Ascending aorta (tissue), 2 donors: ENCODE results near the gene C1orf87. TPM values are rescaled to one million over a fixed set of nuclear protein-coding genes. Genes with fewer than 3 reads are reported as not detected.

Experiments used
- DNase-seq, 2 donors: peaks; one replicate each; pipeline ENCODE4 v3.0.0-alpha.2; 2019; ENCODE audit warnings: low spot score in 2 of 2
- H3K27ac ChIP-seq, 2 donors: fragments of 200-600 bp; sonication (generic); one replicate each; pipeline ENCODE4 v1.5.1; 2016 to 2017; ENCODE audit warnings: mild to moderate bottlenecking in 1 of 2
- H3K27me3 ChIP-seq: fragments of 200-600 bp; sonication (generic); one replicate; pipeline ENCODE4 v1.5.1; 2017
- H3K36me3 ChIP-seq, 2 donors: fragments of 200-600 bp; sonication (generic); one replicate each; pipeline ENCODE4 v1.5.1; 2016
- H3K4me1 ChIP-seq, 2 donors: fragments of 200-600 bp; sonication (generic); one replicate each; pipeline ENCODE4 v1.5.1; 2016 to 2017; ENCODE audit warnings: mild to moderate bottlenecking in 1 of 2
- H3K4me3 ChIP-seq, 2 donors: fragments of 200-600 bp; sonication (generic); one replicate each; pipeline ENCODE4 v1.5.1; 2016 to 2017; ENCODE audit warnings: mild to moderate bottlenecking in 1 of 2
- H3K9me3 ChIP-seq, 2 donors: fragments of 200-600 bp; sonication (generic); one replicate each; pipeline ENCODE4 v1.5.1; 2016
- intact Hi-C: fragments of 100-400 bp; cut with DNase I; formaldehyde crosslinking; loops from one replicate; pipeline ENCODE4 v1.15.1; 2023
- total RNA-seq: library from RNA; depleted of rRNA; stranded (reverse); fragments of >200 nt; gene quantifications from one replicate; pipeline ENCODE4 v1.1.0, GENCODE V29; 2016
- TF ChIP-seq, protein P1 (sequence below), 3 experiments: fragments of 200-600 bp in 2 of 3; fragments of 450-650 bp in 1 of 3; sonication (generic) in 2 of 3; IDR thresholded peaks; one replicate each; pipeline ENCODE4 v1.5.1; 2016 to 2019; ENCODE audit warnings: antibody characterized with exemption in 3 of 3, mild to moderate bottlenecking in 1 of 3, moderate library complexity in 1 of 3

The C1orf87 gene, protein sequence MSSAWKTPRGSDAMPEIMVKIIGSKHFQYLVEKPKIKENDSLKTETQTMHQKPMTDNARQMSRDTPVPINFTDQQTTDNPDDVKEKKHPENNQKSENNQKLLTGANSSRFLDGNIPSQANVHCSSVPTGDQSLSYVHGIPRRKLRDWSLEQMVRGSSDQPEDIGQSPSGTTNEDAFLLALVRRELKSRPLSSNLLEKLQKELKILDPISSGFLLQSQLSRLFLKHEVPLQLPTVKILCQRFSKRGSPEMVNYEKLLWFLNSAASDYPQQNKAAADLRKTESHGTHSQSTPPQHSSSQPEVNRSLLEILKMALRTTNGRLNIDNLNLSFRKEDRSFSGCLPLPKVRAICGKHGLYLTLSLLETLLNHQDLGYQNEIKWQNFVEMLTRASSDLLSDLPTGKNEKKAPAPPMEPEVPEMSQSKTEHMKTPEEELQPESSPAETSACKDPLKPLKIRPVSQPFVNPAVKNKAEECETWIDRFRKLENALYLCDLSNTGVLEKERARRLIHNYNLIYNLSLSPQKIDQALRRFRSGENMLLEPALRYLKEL
- total RNA-seq, result not detected

DNA sequence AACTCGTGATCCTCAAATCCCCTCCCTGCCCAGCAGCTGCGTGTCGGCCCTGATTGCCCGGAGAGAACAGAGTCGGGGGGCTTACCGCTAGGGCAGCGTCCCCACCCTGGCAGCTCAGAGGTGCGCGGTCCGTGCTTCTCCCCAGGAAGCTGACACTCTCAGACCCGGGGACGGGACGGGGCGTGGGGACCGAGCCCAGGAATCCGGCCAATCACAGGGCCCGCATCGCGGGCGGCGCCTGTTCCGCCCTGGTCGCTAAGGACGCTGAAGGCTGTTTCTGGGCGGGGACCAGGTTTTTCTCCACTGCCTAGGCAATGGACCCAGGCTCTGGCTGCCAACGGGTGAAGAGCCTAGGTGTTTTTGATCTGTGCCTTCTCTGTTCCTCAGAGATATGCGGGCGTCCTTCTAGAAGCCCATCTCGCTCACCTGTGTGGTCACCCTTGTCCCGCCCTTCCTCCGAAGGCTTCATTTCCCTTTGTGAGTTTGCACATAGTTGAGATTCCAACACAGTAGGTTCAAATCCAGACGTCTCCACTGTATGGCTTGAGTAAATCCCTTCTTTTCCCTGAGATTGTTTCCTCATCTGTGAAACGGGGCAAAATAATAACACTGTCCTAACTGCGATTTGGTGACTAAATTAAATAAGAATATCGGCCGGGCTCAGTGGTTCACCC is at the start of gene C1orf87:
TSS of gene C1orf87 (minus strand) at position 166 of the 674 bp plus-strand sequence. CDS start 1,127 bp downstream, outside the sequence.
- intact Hi-C loops, result no loop called here
- Histone ChIP-seq H3K27me3 (no peaks in the 10 kb centered on the region), H3K36me3 (no peaks in the 10 kb centered on the region), H3K27ac (no peak within 1 kb of the TSS), H3K9me3 (no peaks in the 10 kb centered on the region), H3K4me1 (peaks cover 3 to 4% of the 10 kb centered on the region in 2 donors), H3K4me3 (peak within 1 kb of the TSS in 1 of 2 donors; percentile 37)
- TF ChIP-seq, protein P1, sequence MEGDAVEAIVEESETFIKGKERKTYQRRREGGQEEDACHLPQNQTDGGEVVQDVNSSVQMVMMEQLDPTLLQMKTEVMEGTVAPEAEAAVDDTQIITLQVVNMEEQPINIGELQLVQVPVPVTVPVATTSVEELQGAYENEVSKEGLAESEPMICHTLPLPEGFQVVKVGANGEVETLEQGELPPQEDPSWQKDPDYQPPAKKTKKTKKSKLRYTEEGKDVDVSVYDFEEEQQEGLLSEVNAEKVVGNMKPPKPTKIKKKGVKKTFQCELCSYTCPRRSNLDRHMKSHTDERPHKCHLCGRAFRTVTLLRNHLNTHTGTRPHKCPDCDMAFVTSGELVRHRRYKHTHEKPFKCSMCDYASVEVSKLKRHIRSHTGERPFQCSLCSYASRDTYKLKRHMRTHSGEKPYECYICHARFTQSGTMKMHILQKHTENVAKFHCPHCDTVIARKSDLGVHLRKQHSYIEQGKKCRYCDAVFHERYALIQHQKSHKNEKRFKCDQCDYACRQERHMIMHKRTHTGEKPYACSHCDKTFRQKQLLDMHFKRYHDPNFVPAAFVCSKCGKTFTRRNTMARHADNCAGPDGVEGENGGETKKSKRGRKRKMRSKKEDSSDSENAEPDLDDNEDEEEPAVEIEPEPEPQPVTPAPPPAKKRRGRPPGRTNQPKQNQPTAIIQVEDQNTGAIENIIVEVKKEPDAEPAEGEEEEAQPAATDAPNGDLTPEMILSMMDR (IDR thresholded peaks at IDR 0.05), result no peak
- no peak for DNase-seq

DNA sequence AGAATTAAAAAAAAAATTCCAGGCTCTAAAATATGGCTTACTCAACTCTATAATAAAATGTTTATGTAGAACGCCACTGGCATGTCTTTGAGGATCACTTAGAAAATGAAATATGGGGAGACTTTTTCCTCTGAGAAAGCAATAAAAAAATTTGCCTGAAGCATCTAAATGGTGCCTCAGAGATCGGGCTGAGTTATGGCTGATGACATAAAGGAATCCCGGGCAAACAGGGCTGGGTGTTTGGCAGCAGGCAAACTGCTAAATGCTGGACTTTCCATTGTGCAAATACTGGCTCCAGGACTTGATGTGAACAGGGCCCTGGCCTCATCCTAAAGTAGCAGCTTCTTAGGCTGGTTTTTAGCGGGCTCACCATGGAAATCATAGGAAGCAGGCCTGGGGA is 44.5 kb upstream of the C1orf87 start:
- H3K27me3 ChIP-seq, result no peaks in the 10 kb centered on the region
- no peak for DNase-seq
- H3K4me1 ChIP-seq, result no peaks in the 10 kb centered on the region
- TF ChIP-seq, protein P1 (IDR thresholded peaks at IDR 0.05), result no peak
- no peak overlapping the region for H3K4me3 ChIP-seq
- no peak overlapping the region for H3K27ac ChIP-seq
- H3K36me3 ChIP-seq, result no peaks in the 10 kb centered on the region
- intact Hi-C loops, result no loop called here
- no peaks in the 10 kb centered on the region for H3K9me3 ChIP-seq

DNA sequence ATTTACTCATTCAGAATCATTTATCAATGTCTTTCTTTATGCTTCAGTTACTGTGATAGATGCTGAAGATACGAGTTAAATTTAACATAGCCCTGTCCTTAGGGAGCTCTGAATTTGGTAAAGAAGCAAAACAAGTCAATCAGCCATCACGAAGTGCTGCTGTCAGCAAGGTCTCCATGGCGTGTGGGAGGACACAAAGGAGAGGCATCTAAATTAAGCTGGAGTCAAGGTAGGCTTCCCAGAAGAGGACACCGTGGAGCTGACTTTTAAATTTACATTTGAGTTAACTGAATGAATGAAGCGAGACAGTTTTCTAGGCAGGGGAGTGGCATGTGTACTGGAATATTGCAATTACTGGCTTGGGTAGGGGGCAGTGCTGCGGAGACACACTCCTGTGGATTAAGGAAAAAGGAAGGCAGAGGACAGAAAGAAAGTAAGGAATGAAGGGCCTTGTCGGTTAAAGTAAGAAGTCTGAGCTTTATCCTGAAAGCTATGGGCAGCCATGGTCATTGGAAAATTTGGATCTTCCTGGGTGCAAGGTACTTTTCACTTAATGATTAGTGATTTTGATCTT is 41.3 kb upstream of the C1orf87 start:
- TF ChIP-seq, protein P1 (IDR thresholded peaks at IDR 0.05), result no peak
- DNase-seq, result no peak
- no peaks in the 10 kb centered on the region for H3K9me3 ChIP-seq
- intact Hi-C loops, result no loop called here
- H3K27ac ChIP-seq, result no peak overlapping the region
- H3K4me3 ChIP-seq, result no peak overlapping the region
- H3K27me3 ChIP-seq, result no peaks in the 10 kb centered on the region
- H3K4me1 ChIP-seq, result no peaks in the 10 kb centered on the region
- H3K36me3 ChIP-seq, result no peaks in the 10 kb centered on the region

DNA sequence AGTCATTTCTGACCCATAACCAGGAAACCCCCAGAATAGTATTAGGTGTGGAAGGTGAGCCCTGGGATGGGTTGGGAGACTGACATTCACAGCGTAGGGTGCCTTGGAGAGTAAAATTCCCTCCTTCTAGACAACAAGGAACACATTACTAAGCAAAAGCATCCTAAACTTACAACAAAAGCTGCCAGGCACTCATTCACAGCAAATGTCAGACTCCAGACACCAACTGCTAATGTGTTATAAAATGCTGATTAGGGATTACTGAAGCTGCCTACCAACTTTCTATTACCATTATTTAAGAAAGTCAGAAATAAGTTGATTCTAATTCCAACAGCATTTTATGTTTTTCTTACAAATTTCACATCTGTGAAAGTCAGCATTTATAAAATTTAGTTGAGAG is 40.0 kb upstream of the C1orf87 start:
- no peaks in the 10 kb centered on the region for H3K36me3 ChIP-seq
- no peaks in the 10 kb centered on the region for H3K9me3 ChIP-seq
- TF ChIP-seq, protein P1 (IDR thresholded peaks at IDR 0.05), result no peak
- no peaks in the 10 kb centered on the region for H3K4me1 ChIP-seq
- DNase-seq, result no peak
- H3K4me3 ChIP-seq, result no peak overlapping the region
- intact Hi-C loops, result no loop called here
- H3K27me3 ChIP-seq, result no peaks in the 10 kb centered on the region
- H3K27ac ChIP-seq, result no peak overlapping the region

DNA sequence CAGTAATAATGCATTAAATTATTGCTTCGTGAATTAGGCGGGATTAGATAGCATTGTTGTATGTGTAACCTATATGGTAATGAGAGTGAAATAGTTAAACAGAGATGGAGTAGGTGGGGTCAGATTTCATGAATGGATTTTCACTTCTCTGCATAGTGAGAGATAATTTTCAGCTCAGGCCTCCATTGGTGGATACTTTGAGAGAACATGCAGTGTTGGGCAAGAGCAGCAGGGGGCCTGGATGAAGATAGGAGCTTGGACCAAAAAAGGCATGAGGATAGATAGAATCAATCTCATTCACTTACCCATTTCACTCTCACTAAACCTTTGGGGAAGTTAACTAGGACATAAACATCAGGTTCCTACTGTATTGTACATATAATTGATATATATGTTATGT is 39.5 kb upstream of the C1orf87 start:
- H3K27ac ChIP-seq, result no peak overlapping the region
- intact Hi-C loops, result no loop called here
- TF ChIP-seq, protein P1 (IDR thresholded peaks at IDR 0.05), result no peak

More for the DNA sequence above, 39.5 kb upstream of the C1orf87 start:
- DNase-seq, result no peak
- Histone ChIP-seq H3K4me1 (no peaks in the 10 kb centered on the region), H3K27me3 (no peaks in the 10 kb centered on the region), H3K4me3 (no peak overlapping the region), H3K36me3 (no peaks in the 10 kb centered on the region), H3K9me3 (no peaks in the 10 kb centered on the region)
